ENCODE measurements around the gene DMD.

DNA sequence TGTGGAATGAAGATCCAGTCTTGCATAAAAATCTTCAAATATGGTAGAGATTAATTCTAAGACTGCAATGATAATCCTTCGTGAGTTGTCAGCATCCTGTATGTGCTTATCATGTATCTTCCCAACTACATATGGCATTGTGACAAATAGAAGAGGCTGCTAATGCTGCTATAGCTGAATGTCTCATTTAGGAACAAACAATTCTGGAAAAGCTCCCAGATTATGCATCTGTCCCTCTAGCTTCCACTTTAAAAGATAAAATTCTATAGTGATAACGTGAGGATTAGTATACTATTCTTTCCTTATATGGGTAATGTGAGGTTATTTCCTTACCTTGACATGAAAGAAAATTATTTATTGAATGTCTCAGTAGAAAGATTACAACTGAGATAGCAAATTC lies 930.9 kb downstream of the DMD start:
- TF ChIP-seq, protein P1, sequence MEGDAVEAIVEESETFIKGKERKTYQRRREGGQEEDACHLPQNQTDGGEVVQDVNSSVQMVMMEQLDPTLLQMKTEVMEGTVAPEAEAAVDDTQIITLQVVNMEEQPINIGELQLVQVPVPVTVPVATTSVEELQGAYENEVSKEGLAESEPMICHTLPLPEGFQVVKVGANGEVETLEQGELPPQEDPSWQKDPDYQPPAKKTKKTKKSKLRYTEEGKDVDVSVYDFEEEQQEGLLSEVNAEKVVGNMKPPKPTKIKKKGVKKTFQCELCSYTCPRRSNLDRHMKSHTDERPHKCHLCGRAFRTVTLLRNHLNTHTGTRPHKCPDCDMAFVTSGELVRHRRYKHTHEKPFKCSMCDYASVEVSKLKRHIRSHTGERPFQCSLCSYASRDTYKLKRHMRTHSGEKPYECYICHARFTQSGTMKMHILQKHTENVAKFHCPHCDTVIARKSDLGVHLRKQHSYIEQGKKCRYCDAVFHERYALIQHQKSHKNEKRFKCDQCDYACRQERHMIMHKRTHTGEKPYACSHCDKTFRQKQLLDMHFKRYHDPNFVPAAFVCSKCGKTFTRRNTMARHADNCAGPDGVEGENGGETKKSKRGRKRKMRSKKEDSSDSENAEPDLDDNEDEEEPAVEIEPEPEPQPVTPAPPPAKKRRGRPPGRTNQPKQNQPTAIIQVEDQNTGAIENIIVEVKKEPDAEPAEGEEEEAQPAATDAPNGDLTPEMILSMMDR (IDR thresholded peaks at IDR 0.05), result no peak
- TF ChIP-seq POLR2A (IDR thresholded peaks at IDR 0.05) (no peak), POLR2AphosphoS5 (IDR thresholded peaks at IDR 0.05) (no peak)

All from sigmoid colon (tissue), 4 donors.